K562 (cell line): ENCODE measurements around the gene WASL. TPM values are rescaled to one million over a fixed set of nuclear protein-coding genes. Genes with fewer than 3 reads are reported as not detected.
A peak's percentile ranks its signal among the peaks of the same experiment; 100 is the strongest.

Experiments used
- ATAC-seq: fragments of 200-7000 bp; cut with Tn5 transposase; 3 replicates; pipeline ENCODE4 v1.9.1; 2020; ENCODE audit warnings: moderate library complexity
- BruUV-seq: library from RNA; stranded (reverse); fragments of 400-500 nt; replicated peaks from 2 replicates; lab custom pipeline; 2021; lab: Mats Ljungman, UMichigan
- CTCF ChIA-PET: fragments of 300-600 bp; formaldehyde crosslinking; extraction: SDS; loops from one replicate; lab custom pipeline; 2021; ENCODE audit warnings: low intra/inter-chr PET ratio; lab: Yijun Ruan, JAX
- POLR2A ChIA-PET: fragments of 300-600, 350-650 bp; sonication (Branson Sonifier 250); formaldehyde crosslinking; extraction: SDS; loops from one replicate; lab custom pipeline; 2021; ENCODE audit warnings: antibody characterized with exemption, inconsistent platforms; lab: Yijun Ruan, JAX
- DNase-seq, 4 experiments: peaks; one replicate each; pipeline versions ENCODE4 v3.0.0 to v3.0.0-alpha.2; 2011 to 2018; ENCODE audit warnings: low spot score in 3 of 4, mixed read lengths in 3 of 4; ENCODE audit errors: extremely low read depth in 1 of 4
- FAIRE-seq: peaks from 2 replicates; lab custom pipeline; 2011; peaks lifted over from hg19 to GRCh38; lab: Jason Lieb, UNC
- H2AFZ ChIP-seq: 2 replicates; pipeline ENCODE4 v1.6.0; 2011; ENCODE audit warnings: low read depth, low read length, control low read depth, inconsistent platforms
- H3K27ac ChIP-seq: fragments of 200-600 bp; 3 replicates; pipeline ENCODE4 v1.8.0; 2011; ENCODE audit warnings: low read depth, mild to moderate bottlenecking, control low read depth, inconsistent platforms, low read length, moderate library complexity, mixed read lengths; ENCODE audit errors: extremely low read depth
- H3K27me3 ChIP-seq, 2 experiments: fragments of 300-600 bp in 1 of 2; 2 replicates in 1 of 2; 3 replicates in 1 of 2; pipeline versions ENCODE4 v1.6.0 to v1.8.0; 2011; ENCODE audit warnings: inconsistent platforms in 2 of 2, low read length in 2 of 2, mild to moderate bottlenecking in 1 of 2, mixed read lengths in 1 of 2, moderate library complexity in 1 of 2; ENCODE audit not compliant: control insufficient read depth in 2 of 2, insufficient read depth in 2 of 2
- H3K36me3 ChIP-seq: fragments of 300-600 bp; 3 replicates; pipeline ENCODE4 v1.8.0; 2011; ENCODE audit warnings: mild to moderate bottlenecking, low read length, inconsistent platforms; ENCODE audit not compliant: control insufficient read depth, insufficient read depth
- H3K4me1 ChIP-seq, 2 experiments: fragments of 200-600 bp in 1 of 2; replicated peaks in 1 of 2; 2 replicates in 1 of 2; 3 replicates in 1 of 2; pipeline versions ENCODE4 v1.5.1 to v1.8.0; 2011; ENCODE audit warnings: inconsistent platforms in 2 of 2, low read length in 2 of 2, mild to moderate bottlenecking in 1 of 2, mixed read lengths in 1 of 2, moderate library complexity in 1 of 2; ENCODE audit not compliant: control insufficient read depth in 2 of 2, insufficient read depth in 2 of 2
- H3K4me2 ChIP-seq: 2 replicates; pipeline ENCODE4 v1.6.1; 2011; ENCODE audit warnings: low read length, control low read depth, inconsistent platforms, mixed read lengths; ENCODE audit not compliant: insufficient read depth
- H3K4me3 ChIP-seq: fragments of 200-600 bp; sonication (generic), shearing (Covaris generic); 2 replicates; pipeline ENCODE4 v1.5.1; 2016; ENCODE audit warnings: control low read depth, inconsistent platforms
- H3K79me2 ChIP-seq: fragments of 200-600 bp; 3 replicates; pipeline ENCODE4 v1.8.0; 2011; ENCODE audit warnings: low read length, inconsistent platforms; ENCODE audit not compliant: control insufficient read depth, insufficient read depth
- H3K9ac ChIP-seq, 2 experiments: 2 replicates each; pipeline versions ENCODE4 v1.6.0 to v1.6.1; 2011; ENCODE audit warnings: low read depth in 2 of 2, low read length in 2 of 2, control low read depth in 1 of 2, inconsistent platforms in 1 of 2, mild to moderate bottlenecking in 1 of 2, mixed read lengths in 1 of 2; ENCODE audit not compliant: insufficient read depth in 1 of 2
- H3K9me1 ChIP-seq: one replicate; pipeline ENCODE4 v1.6.0; 2011; ENCODE audit warnings: inconsistent platforms, mild to moderate bottlenecking, low read length, moderate library complexity; ENCODE audit not compliant: control insufficient read depth, insufficient read depth
- H3K9me3 ChIP-seq: replicated peaks from 2 replicates; pipeline ENCODE4 v1.5.1; 2011; ENCODE audit warnings: low read depth, low read length, inconsistent platforms; ENCODE audit not compliant: control insufficient read depth, insufficient read depth
- H4K20me1 ChIP-seq: replicated peaks from 2 replicates; pipeline ENCODE4 v1.6.1; 2011; ENCODE audit warnings: low read length, inconsistent platforms, mixed read lengths; ENCODE audit not compliant: control insufficient read depth, insufficient read depth
- CCNT2 ChIP-seq: IDR thresholded peaks from 2 replicates; pipeline ENCODE4 v1.6.1; 2011; ENCODE audit warnings: borderline replicate concordance, low read depth, mild to moderate bottlenecking, moderate library complexity, mixed read lengths, low read length; ENCODE audit not compliant: insufficient read length; ENCODE audit errors: extremely low read depth
- CHAMP1 ChIP-seq: fragments of 450-650 bp; IDR thresholded peaks from 2 replicates; pipeline ENCODE4 v1.6.1; 2016; ENCODE audit warnings: mild to moderate bottlenecking
- DNMT1 ChIP-seq: fragments of 450-650 bp; IDR thresholded peaks from 2 replicates; pipeline ENCODE4 v1.6.1; 2016; ENCODE audit warnings: antibody characterized with exemption, mild to moderate bottlenecking
- GTF2A2 ChIP-seq: IDR thresholded peaks from 2 replicates; pipeline ENCODE4 v1.6.1; 2016; ENCODE audit warnings: mild to moderate bottlenecking, missing genetic modification characterization, missing compliant biosample characterization
- HLTF ChIP-seq: fragments of 450-650 bp; IDR thresholded peaks from 2 replicates; pipeline ENCODE4 v1.6.1; 2016
- NFYB ChIP-seq: IDR thresholded peaks from 2 replicates; pipeline ENCODE4 v1.6.1; 2011; ENCODE audit warnings: mild to moderate bottlenecking, moderate library complexity; ENCODE audit not compliant: insufficient read length; ENCODE audit errors: extremely low read depth
- SNAPC5 ChIP-seq: fragments of 250-450 bp; sonication (Bioruptor Pico); IDR thresholded peaks from 2 replicates; pipeline ENCODE4 v1.8.0; 2021; ENCODE audit warnings: moderate library complexity, mild to moderate bottlenecking, inconsistent platforms
- TFAP4 ChIP-seq: sonication (generic); formaldehyde crosslinking; IDR thresholded peaks from 2 replicates; pipeline ENCODE4 v1.8.0; 2022; ENCODE audit warnings: missing genetic modification reagents, mild to moderate bottlenecking, moderate library complexity, borderline replicate concordance
- XRCC5 ChIP-seq: fragments of 200-400 bp; formaldehyde crosslinking; IDR thresholded peaks from 2 replicates; pipeline ENCODE4 v1.6.1; 2017; ENCODE audit warnings: low read depth, mild to moderate bottlenecking, low read length
- ZNF232 ChIP-seq: sonication (generic); formaldehyde crosslinking; IDR thresholded peaks from 2 replicates; pipeline ENCODE4 v1.8.0; 2022; ENCODE audit warnings: mild to moderate bottlenecking, missing genetic modification reagents
- ZNF717 ChIP-seq: fragments of 250-450 bp; sonication (Bioruptor Pico); IDR thresholded peaks from 2 replicates; pipeline ENCODE4 v1.5.0; 2021
- WGBS: fragments of 100-300 bp; shearing (Covaris generic); methylation state at CpG from one replicate; pipeline ENCODE4 v1.1.6; 2016; ENCODE audit warnings: low coverage, mixed read lengths; ENCODE audit not compliant: insufficient coverage; ENCODE audit errors: missing lambda C conversion rate; 5-methylcytosine and 5-hydroxymethylcytosine counted together
- in situ Hi-C: fragments of 300-500 bp; cut with MboI; formaldehyde crosslinking; loops from 4 replicates; pipeline ENCODE4 v1.15.0; 2018; ENCODE audit warnings: inconsistent platforms, mixed read lengths
- intact Hi-C: fragments of 100-400 bp; cut with micrococcal nuclease; formaldehyde crosslinking; loops from 2 replicates; pipeline ENCODE4 v1.14.2; 2022
- polyA plus RNA-seq, 8 experiments: library from polyadenylated mRNA; depleted of rRNA in 4 of 8; stranded (reverse) in 5 of 8; unstranded in 3 of 8; fragments of >200 nt; fragmentation: Nextera tagmentation in 2 of 8; fragmentation: Illumina TruSeq in 1 of 8; extraction: Ambion mirVana in 2 of 8; extraction: Trizol in 1 of 8; gene quantifications; 2 replicates each; pipeline versions ENCODE4 v1.2.1 to v1.2.3, GENCODE V29; 2011 to 2014; ENCODE audit warnings: inconsistent platforms in 1 of 8, missing spikeins in 1 of 8
- total RNA-seq, 7 experiments: library from RNA; depleted of rRNA in 6 of 7; stranded (reverse); fragments of >200 nt in 6 of 7; fragmentation: Illumina TruSeq in 2 of 7; extraction: Trizol in 2 of 7; gene quantifications; 2 replicates each; pipeline versions ENCODE4 v1.2.1 to v1.2.3, GENCODE V29; 2011 to 2021; ENCODE audit warnings: low replicate concordance in 1 of 7

The WASL gene
- total and polyA plus RNA-seq, 9 of the 15 experiments (the other 6 are each of a cell fraction or from before 2014, with no cell fraction given), result 3.2 to 13.9 (median 8.3) TPM

- ChIA-PET CTCF (interaction anchor here (0.6 kb wide), 1 partner anchor 117 kb away, joined by 3 read pairs; no protein-coding TSS in a partner anchor), POLR2A (interaction anchor here (0.6 to 1.0 kb wide), 2 partner anchors 13 to 150 kb away, joined by 3 to 4 read pairs; no protein-coding TSS in a partner anchor)
- H3K27ac ChIP-seq, result no peak overlapping the region
- H3K27me3 ChIP-seq, result peaks cover 4 to 10% of the 10 kb centered on the region in 2 experiments; a peak in 3 of 5 replicates
- BruUV-seq, result no TSS peak
- WGBS, result 10% methylated on average over 1 of the region's 1 CpG
- H3K36me3 ChIP-seq, result no peaks in the 10 kb centered on the region
- H3K4me3 ChIP-seq, result no peak overlapping the region
- H3K9ac ChIP-seq, result no peak overlapping the region
- H3K9me3 ChIP-seq, result no peaks in the 10 kb centered on the region
- H3K4me2 ChIP-seq, result no peak overlapping the region
- intact Hi-C loops (no loop called here), in situ Hi-C loops (no loop called here)
- DNase-seq (no peak), FAIRE-seq (no peak), ATAC-seq (no peak)
- H4K20me1 ChIP-seq, result no peaks in the 10 kb centered on the region
- TF ChIP-seq HLTF (0 out of 2 replicates have a peak, but pooled peaks have one; percentile 16), NFYB (no peak), GTF2A2 (tag) (no peak)
- H3K79me2 ChIP-seq, result no peaks in the 10 kb centered on the region
- no peak overlapping the region for H2AFZ ChIP-seq
- H3K9me1 ChIP-seq, result no peaks in the 10 kb centered on the region
- no peaks in the 10 kb centered on the region; a peak in 1 of 5 replicates for H3K4me1 ChIP-seq
These were observed 96.4 kb downstream of the WASL start for GRCh38 chr7:123652406-123652805.

- Histone ChIP-seq H3K27me3 (peaks cover under 1 to 11% of the 10 kb centered on the region in 2 experiments; a peak in 3 of 5 replicates), H3K79me2 (no peaks in the 10 kb centered on the region), H3K4me2 (no peak overlapping the region), H3K9ac (no peak overlapping the region), H4K20me1 (no peaks in the 10 kb centered on the region), H3K36me3 (no peaks in the 10 kb centered on the region), H3K9me3 (no peaks in the 10 kb centered on the region), H3K9me1 (no peaks in the 10 kb centered on the region), H3K4me3 (no peak overlapping the region), H3K27ac (no peak overlapping the region), H2AFZ (no peak overlapping the region), H3K4me1 (no peaks in the 10 kb centered on the region; a peak in 1 of 5 replicates)
- ATAC-seq (peak; percentile 33; the same call in 2 of the 3 replicates), FAIRE-seq (no peak), DNase-seq (no peak)
- in situ Hi-C loops (no loop called here), intact Hi-C loops (no loop called here)
- BruUV-seq, result no TSS peak
- CTCF ChIA-PET, result no interaction called here
- POLR2A ChIA-PET, result interaction anchor here (0.6 to 2.3 kb wide), 3 partner anchors 11 to 29 kb away, joined by 3 to 7 read pairs (median 3); no protein-coding TSS in a partner anchor
- WGBS, result 3% methylated on average over 2 of the region's 2 CpGs
- no peak for TF ChIP-seq ZNF232
- no peak for TF ChIP-seq CHAMP1
- TF ChIP-seq ZNF717, result no peak
- no peak for TF ChIP-seq DNMT1
- TF ChIP-seq CCNT2, result no peak
- TF ChIP-seq TFAP4 (CRISPR knock-in tag), result no peak
- TF ChIP-seq SNAPC5 (CRISPR knock-in tag), result no peak
- no peak for TF ChIP-seq XRCC5
These were observed 98.2 kb downstream of the WASL start for GRCh38 chr7:123650595-123650994.
